HUDEP-2 (cell line): ENCODE results near the gene POR.
"Not testable (repeated sequence)": the region's sequence is repeated elsewhere in the genome, so short reads cannot be mapped to it uniquely, and the experiment has no call there.

Experiments used
- DNase-seq, 76 experiments: peaks; one replicate each; lab custom pipeline; 2025; ENCODE audit not compliant: unreplicated experiment in 76 of 76; lab: John Stamatoyannopoulos, UW

Gene POR

GRCh38 chr7:76016191-76016947 lies 101.4 kb downstream of the POR start:
- DNase-seq: no peak

GRCh38 chr7:76018520-76018919 lies 103.6 kb downstream of the POR start:
- not testable (repeated sequence) for DNase-seq

- DNase-seq: peak in 63 of 76 experiments; percentile 0 to 66 (median 36)
These were observed 105.2 kb downstream of the POR start for GRCh38 chr7:76020031-76020714.

- no peak for DNase-seq
These were observed 107.2 kb downstream of the POR start for GRCh38 chr7:76022026-76022780.

- DNase-seq: no peak
These were observed 108.0 kb downstream of the POR start for GRCh38 chr7:76023002-76023401.

GRCh38 chr7:76029682-76030081 lies 114.7 kb downstream of the POR start:
- DNase-seq: not testable (repeated sequence)

- DNase-seq: no peak
These were observed 117.0 kb downstream of the POR start for GRCh38 chr7:76031964-76032363.
